Adipose tissue (tissue), 3 donors: ENCODE results near the gene AGR2. TPM values are rescaled to one million over a fixed set of nuclear protein-coding genes. Genes with fewer than 3 reads are reported as not detected.
"Not testable (repeated sequence)": the region's sequence is repeated elsewhere in the genome, so short reads cannot be mapped to it uniquely, and the experiment has no call there.

Experiments used
- H3K27ac ChIP-seq: one replicate; pipeline ENCODE4 v1.5.1; 2013; ENCODE audit warnings: low read depth, low read length
- WGBS, 3 donors: extraction: QIAGEN DNeasy Blood & Tissue Kit; methylation state at CpG; one replicate each; pipeline ENCODE4 v1.1.7; 2013; 5-methylcytosine and 5-hydroxymethylcytosine counted together
- polyA plus RNA-seq, 3 donors: library from polyadenylated mRNA; stranded (reverse); fragments of 200-250 nt; gene quantifications; one replicate each; pipeline ENCODE4 v1.2.3, GENCODE V29; 2013
- donor health status: healthy with polysubstance abuse.
- donor health status: Bipolar disorder and iron deficiency.
- donor health status: healthy.

Gene AGR2
- polyA plus RNA-seq, 3 donors = 6.8 to 119 (median 12.9) TPM

- H3K27ac ChIP-seq = no peak overlapping the region
- 54 to 86% (median 80%) methylated on average over 2 of the region's 2 CpGs for WGBS, 3 donors
These were observed 19.0 kb downstream of the AGR2 start for GRCh38 chr7:16785846-16786245.

GRCh38 chr7:16785321-16785720 lies 19.5 kb downstream of the AGR2 start:
- H3K27ac ChIP-seq = no peak overlapping the region
- 38 to 81% (median 80%) methylated on average over 1 of the region's 1 CpG for WGBS, 3 donors

- WGBS, 3 donors = 50 to 70% (median 61%) methylated on average over 1 of the region's 1 CpG
- H3K27ac ChIP-seq = no peak overlapping the region
These were observed 24.2 kb downstream of the AGR2 start for GRCh38 chr7:16780596-16780995.

GRCh38 chr7:16779051-16779450 lies 25.7 kb downstream of the AGR2 start:
- 49 to 61% (median 52%) methylated on average over 1 of the region's 1 CpG for WGBS, 3 donors
- H3K27ac ChIP-seq = no peak overlapping the region

GRCh38 chr7:16778476-16778875 lies 26.3 kb downstream of the AGR2 start:
- 92 to 98% (median 96%) methylated on average over 3 of the region's 3 CpGs for WGBS, 3 donors
- no peak overlapping the region for H3K27ac ChIP-seq

GRCh38 chr7:16776053-16776452 lies 28.7 kb downstream of the AGR2 start:
- H3K27ac ChIP-seq = no peak overlapping the region
- 94% methylated on average over 7 of the region's 7 CpGs for WGBS, 3 donors

- no peak overlapping the region for H3K27ac ChIP-seq
These were observed 29.8 kb downstream of the AGR2 start for GRCh38 chr7:16774986-16775385.

GRCh38 chr7:16774294-16774693 lies 30.5 kb downstream of the AGR2 start:
- H3K27ac ChIP-seq = no peak overlapping the region
- 71 to 89% (median 89%) methylated on average over 4 of the region's 4 CpGs for WGBS, 3 donors

- no peak overlapping the region for H3K27ac ChIP-seq
- WGBS, 3 donors = 93 to 99% (median 97%) methylated on average over 2 of the region's 2 CpGs
These were observed 30.9 kb downstream of the AGR2 start for GRCh38 chr7:16773884-16774283.

- H3K27ac ChIP-seq = no peak overlapping the region
- 45 to 59% (median 49%) methylated on average over 2 of the region's 2 CpGs for WGBS, 3 donors
These were observed 31.5 kb downstream of the AGR2 start for GRCh38 chr7:16773326-16773725.

GRCh38 chr7:16770657-16771329 lies 34.0 kb downstream of the AGR2 start:
- no peak overlapping the region for H3K27ac ChIP-seq
- 70 to 77% (median 73%) methylated on average over 6 of the region's 6 CpGs for WGBS, 3 donors

- H3K27ac ChIP-seq = not testable (repeated sequence)
- WGBS, 3 donors = 97 to 100% (median 98%) methylated on average over 3 of the region's 3 CpGs
These were observed 34.8 kb downstream of the AGR2 start for GRCh38 chr7:16769994-16770393.

- no peak overlapping the region for H3K27ac ChIP-seq
- 62 to 69% (median 62%) methylated on average over 2 of the region's 2 CpGs for WGBS, 3 donors
These were observed 39.4 kb downstream of the AGR2 start for GRCh38 chr7:16765436-16765859.

GRCh38 chr7:16764942-16765341 lies 39.9 kb downstream of the AGR2 start:
- H3K27ac ChIP-seq = no peak overlapping the region
- WGBS, 3 donors = 93 to 95% (median 95%) methylated on average over 3 of the region's 3 CpGs

- 59 to 94% (median 92%) methylated on average over 4 of the region's 4 CpGs for WGBS, 3 donors
These were observed 42.6 kb downstream of the AGR2 start for GRCh38 chr7:16762177-16762576.

GRCh38 chr7:16759840-16760239 lies 45.0 kb downstream of the AGR2 start:
- no peak overlapping the region for H3K27ac ChIP-seq
- 92 to 97% (median 97%) methylated on average over 1 of the region's 1 CpG for WGBS, 3 donors

More at GRCh38 chr7:16762177-16762576, 42.6 kb downstream of the AGR2 start:
- no peak overlapping the region for H3K27ac ChIP-seq

- WGBS, 3 donors = 72 to 83% (median 73%) methylated on average over 10 of the region's 10 CpGs
- no peak overlapping the region for H3K27ac ChIP-seq
These were observed 45.9 kb downstream of the AGR2 start for GRCh38 chr7:16758631-16759611.

GRCh38 chr7:16758036-16758435 lies 46.8 kb downstream of the AGR2 start:
- 72 to 82% (median 82%) methylated on average over 6 of the region's 6 CpGs for WGBS, 3 donors
- no peak overlapping the region for H3K27ac ChIP-seq

GRCh38 chr7:16755397-16755796 lies 49.4 kb downstream of the AGR2 start:
- no peak overlapping the region for H3K27ac ChIP-seq
